Mucosa of stomach (tissue), 1 donor: ENCODE results near the gene MIP.
"Not testable (repeated sequence)": the region's sequence is repeated elsewhere in the genome, so short reads cannot be mapped to it uniquely, and the experiment has no call there.

ENCODE experiments used
- H3K27me3 ChIP-seq: one replicate; pipeline ENCODE4 v1.7.0; 2013; ENCODE audit warnings: mild to moderate bottlenecking, low read length; ENCODE audit not compliant: control insufficient read depth, insufficient read depth
- H3K36me3 ChIP-seq: one replicate; pipeline ENCODE4 v1.7.0; 2013; ENCODE audit warnings: low read length; ENCODE audit not compliant: control insufficient read depth, insufficient read depth
- H3K4me1 ChIP-seq: one replicate; pipeline ENCODE4 v1.7.0; 2013; ENCODE audit warnings: mild to moderate bottlenecking, low read length; ENCODE audit not compliant: control insufficient read depth, insufficient read depth
- H3K4me3 ChIP-seq: one replicate; pipeline ENCODE4 v1.7.0; 2013; ENCODE audit warnings: low read length
- H3K9ac ChIP-seq: one replicate; pipeline ENCODE4 v1.7.0; 2013; ENCODE audit warnings: mild to moderate bottlenecking, low read length, moderate library complexity
- H3K9me3 ChIP-seq: one replicate; pipeline ENCODE4 v1.7.0; 2013; ENCODE audit warnings: mild to moderate bottlenecking, low read length, moderate library complexity; ENCODE audit not compliant: control insufficient read depth
- donor health status: Pancreatic carcinoma.

Gene MIP

DNA sequence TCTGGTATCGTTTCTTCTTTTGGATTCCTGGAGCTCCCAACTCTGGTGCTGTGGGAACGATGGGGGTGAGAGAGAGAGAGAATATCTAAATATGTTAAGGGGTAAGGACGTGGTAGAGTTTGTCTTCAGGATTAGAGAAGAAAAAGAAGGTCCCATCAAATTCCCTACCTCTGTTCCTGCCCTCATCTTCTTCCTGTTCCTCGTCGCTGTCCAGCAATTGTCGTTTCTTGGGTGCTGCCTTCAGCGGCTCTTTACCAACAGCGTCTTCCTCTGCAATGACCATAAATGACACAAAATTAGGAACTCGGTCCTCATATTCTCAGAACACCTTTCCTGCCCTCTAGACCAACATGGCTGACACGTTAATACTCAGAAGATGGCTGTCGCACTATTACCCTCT, 36.7 kb downstream of the MIP start:
- H3K9ac ChIP-seq = no peak overlapping the region
- H3K4me1 ChIP-seq = peaks cover 3% of the 10 kb centered on the region
- H3K4me3 ChIP-seq = no peak overlapping the region
- no peaks in the 10 kb centered on the region for H3K36me3 ChIP-seq
- no peaks in the 10 kb centered on the region for H3K27me3 ChIP-seq
- no peaks in the 10 kb centered on the region for H3K9me3 ChIP-seq

DNA sequence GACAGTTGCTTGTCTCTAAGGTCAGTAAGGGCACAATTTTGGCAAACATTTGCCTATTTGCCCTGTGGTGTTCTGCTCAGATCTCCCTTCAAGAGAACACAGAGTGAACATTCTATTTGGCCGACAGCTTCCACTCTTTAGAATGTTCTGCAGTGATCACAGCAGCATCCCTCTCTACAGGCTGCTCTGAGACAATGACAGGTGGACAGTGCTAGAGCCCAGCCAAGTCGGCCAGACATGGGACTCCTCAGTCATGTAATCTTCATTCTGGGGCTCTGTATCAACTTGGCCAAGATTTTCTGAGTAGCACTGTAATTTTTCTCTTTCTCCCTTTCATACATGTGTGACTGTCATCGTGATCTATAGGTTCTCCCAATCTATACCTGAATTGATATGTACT, 40.1 kb downstream of the MIP start:
- H3K4me1 ChIP-seq = peaks cover 3% of the 10 kb centered on the region
- no peaks in the 10 kb centered on the region for H3K9me3 ChIP-seq
- H3K9ac ChIP-seq = no peak overlapping the region
- H3K4me3 ChIP-seq = no peak overlapping the region
- H3K27me3 ChIP-seq = no peaks in the 10 kb centered on the region
- H3K36me3 ChIP-seq = no peaks in the 10 kb centered on the region

DNA sequence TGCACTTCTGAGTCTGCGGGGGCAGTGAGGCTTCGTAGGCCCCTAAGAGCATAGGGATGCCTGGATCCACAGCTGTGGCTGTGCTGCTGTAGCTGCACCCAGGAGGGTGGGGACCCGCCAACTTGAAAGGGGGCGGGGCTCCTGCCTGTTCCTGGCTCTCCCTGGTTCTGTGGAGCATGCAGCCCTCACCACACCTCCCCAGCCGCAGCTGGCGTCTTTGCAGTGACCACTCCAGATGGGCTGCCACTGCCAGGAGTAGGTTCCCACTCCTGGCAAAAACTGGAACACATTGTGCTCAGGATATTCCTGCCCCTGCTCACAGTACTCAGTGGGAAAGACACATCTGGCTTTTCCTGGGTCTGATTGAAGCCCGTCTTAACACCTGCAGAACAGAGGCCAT, 41.1 kb downstream of the MIP start:
- Histone ChIP-seq H3K27me3 (no peaks in the 10 kb centered on the region), H3K9me3 (no peaks in the 10 kb centered on the region), H3K4me3 (no peak overlapping the region), H3K36me3 (no peaks in the 10 kb centered on the region), H3K9ac (no peak overlapping the region), H3K4me1 (peaks cover 3% of the 10 kb centered on the region)

DNA sequence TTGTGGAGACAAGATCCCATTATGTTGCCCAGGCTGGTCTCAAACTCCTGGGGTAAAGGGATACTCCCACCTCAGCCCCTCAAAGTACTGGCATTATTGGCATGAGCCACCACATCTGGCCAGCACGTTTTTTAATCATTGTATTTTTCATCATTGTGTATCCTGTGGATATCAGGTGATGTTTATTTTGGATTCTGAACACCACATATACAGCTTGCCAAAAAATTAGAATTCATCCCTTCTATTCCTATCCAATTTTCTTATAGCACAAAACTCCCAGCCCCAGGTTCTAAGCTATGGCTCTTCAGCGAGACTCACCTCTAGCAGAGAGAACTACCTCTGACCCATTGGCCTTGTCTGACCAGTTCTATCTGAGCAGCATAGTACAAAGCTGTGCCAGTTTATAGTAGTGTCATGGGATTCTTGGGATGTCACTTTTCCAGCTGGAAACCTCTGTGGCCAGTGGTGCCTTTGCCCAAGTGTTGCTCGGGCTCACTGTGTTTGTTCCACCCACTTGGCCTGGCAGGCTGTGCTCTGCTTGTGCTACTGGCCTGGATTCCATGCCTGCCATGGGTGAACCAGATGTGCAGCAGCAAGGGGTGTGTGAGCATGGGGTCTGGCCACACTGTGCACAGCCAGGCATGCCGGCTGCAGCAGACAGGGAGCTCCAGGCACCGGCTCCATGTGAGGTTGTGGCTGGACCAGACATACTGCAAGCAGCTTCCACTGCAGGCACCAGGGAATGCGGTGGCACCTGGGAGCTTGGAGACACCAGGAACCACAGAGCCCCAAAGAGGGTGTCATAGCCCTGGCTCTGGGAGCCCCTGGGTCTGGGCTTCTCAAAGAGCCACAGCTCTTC, 42.4 kb downstream of the MIP start:
- Histone ChIP-seq H3K9ac (no peak overlapping the region), H3K9me3 (no peaks in the 10 kb centered on the region), H3K27me3 (no peaks in the 10 kb centered on the region), H3K4me1 (peaks cover 3% of the 10 kb centered on the region), H3K4me3 (no peak overlapping the region), H3K36me3 (no peaks in the 10 kb centered on the region)

DNA sequence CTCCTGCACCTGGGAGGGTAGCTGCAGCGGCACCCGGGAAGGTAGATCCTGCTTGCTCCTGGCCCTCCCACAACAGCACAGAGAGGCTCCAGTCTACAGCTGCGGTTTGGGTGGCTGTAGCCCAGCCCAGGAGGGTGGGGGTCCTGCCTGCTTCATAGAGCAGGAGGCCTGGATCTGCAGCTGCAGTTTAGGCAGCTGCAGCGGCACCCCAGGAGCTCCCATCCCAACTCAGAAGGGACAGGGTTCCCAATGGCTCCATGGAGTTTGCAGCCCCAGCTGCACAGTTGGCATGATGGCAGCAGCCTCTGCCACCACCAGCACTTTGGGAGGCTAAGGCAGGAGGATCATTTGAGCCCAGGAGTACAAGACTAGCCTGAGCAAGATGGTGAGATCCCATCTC, 43.7 kb downstream of the MIP start:
- H3K9me3 ChIP-seq = no peaks in the 10 kb centered on the region
- no peak overlapping the region for H3K4me3 ChIP-seq
- no peaks in the 10 kb centered on the region for H3K27me3 ChIP-seq
- no peaks in the 10 kb centered on the region for H3K36me3 ChIP-seq
- H3K9ac ChIP-seq = no peak overlapping the region
- peaks cover 3% of the 10 kb centered on the region for H3K4me1 ChIP-seq

DNA sequence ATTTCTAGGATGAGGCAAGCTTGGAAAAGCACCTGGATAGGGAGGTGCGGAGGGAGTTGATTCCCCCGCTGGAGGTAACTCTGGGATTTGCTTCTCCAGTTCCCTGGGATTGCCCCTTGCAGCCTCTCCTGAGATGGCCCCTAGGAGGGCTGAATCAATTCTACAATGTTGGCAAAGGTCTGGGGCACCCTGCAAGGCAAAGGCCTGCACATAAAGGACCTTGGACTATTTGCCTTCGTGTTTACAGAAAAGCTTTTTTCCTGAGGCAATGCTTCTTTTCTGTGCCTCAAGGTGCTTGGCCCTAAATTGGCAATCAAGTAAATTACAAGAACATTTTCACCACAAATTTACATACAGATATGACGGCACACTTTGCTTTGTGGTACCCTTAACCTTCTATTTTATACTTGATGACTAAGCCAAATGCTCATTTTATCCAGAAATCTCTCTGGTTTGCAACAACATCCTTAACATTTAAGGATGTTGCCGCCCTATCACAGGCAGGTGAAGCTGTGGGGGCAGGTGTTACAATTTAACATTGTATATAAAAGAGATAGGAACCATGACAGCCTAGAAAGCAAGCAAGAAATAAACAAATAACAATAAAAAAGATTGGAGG, 45.5 kb downstream of the MIP start:
- Histone ChIP-seq H3K4me3 (no peak overlapping the region), H3K36me3 (no peaks in the 10 kb centered on the region), H3K9ac (no peak overlapping the region), H3K4me1 (peaks cover 3% of the 10 kb centered on the region), H3K27me3 (no peaks in the 10 kb centered on the region), H3K9me3 (no peaks in the 10 kb centered on the region)

DNA sequence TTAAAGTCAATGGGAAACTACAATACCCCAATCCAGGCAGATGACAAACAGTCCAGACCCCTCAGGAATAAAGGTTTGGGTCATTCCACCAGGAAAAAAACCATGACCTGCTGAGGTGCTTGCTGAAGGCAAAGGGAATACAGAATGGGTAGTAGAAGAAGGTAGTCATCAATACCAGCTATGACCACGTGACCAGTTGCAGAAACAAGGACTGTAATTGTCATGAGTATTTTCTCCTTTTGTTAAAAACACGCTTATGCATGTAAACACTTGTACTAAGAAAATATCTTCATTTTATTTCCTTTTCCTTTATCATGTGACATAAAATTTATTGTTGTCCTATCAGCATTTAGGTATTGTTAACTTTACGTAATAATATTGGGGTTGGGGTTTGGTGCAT, 50.2 kb downstream of the MIP start:
- not testable (repeated sequence) for H3K9ac ChIP-seq, H3K9me3 ChIP-seq, H3K4me3 ChIP-seq, H3K36me3 ChIP-seq, H3K4me1 ChIP-seq, H3K27me3 ChIP-seq

DNA sequence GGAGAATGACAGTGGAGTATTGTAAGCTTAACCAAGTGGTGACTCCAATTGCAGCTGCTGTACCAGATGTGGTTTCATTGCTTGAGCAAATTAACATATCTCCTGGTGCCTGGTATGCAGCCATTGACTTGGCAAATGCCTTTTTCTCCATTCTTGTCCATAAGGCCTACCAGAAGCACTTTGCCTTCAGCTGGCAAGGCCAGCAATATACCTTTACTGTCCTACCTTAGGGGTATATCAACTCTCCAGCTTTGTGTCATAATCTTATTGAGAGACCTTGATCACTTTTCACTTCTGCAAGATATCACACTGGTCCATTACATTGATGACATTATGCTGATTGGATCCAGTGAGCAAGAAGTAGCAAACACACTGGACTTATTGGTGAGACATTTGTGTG, 52.8 kb downstream of the MIP start:
- not testable (repeated sequence) for H3K4me1 ChIP-seq, H3K9me3 ChIP-seq, H3K36me3 ChIP-seq, H3K27me3 ChIP-seq, H3K9ac ChIP-seq, H3K4me3 ChIP-seq

DNA sequence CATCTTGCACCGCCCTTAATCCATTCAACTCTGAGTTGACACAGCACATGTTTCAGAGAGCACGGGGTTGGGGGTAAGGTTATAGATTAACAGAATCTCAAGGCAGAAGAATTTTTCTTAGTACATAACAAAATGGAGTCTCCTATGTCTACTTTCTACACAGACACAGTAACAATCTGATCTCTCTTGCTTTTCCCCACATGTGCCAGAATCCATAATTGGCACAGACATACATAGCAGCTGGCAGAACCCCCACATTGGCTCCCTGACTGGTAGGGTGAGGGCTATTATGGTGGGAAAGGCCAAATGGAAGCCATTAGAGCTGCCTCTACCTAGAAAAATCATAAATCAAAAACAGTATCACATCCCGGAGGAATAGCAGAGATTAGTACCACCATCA, 53.3 kb downstream of the MIP start:
- not testable (repeated sequence) for H3K4me1 ChIP-seq, H3K9me3 ChIP-seq, H3K27me3 ChIP-seq, H3K36me3 ChIP-seq, H3K4me3 ChIP-seq, H3K9ac ChIP-seq
